ENCODE data around the gene PRR20E.
"Not testable (repeated sequence)": the region's sequence is repeated elsewhere in the genome, so short reads cannot be mapped to it uniquely, and the experiment has no call there.

The PRR20E gene

DNA sequence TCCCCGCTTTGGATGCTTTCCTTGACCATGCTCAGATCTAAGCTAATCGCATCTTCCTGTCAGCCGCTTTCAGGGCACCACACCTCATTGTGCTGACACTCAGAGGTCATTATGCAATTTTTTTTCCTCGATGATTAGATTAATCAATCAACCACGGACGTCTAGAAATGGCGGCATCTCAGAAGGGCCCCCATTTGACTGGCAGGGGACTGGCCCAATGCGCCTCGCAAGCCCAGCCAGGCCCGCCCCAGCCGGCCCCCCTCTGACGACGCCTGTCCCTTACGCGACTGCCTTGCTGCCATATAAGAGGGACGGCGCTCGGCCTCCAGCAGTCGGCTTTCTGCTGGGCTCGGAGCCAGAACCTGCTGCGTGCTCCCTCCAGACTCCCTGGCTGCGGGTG lies at the start of gene PRR20E:
TSS of gene PRR20E (plus strand) at position 301 of the 400 bp plus-strand sequence. CDS start 387 bp downstream, outside the sequence.
- not testable (repeated sequence) for DNase-seq

DNA sequence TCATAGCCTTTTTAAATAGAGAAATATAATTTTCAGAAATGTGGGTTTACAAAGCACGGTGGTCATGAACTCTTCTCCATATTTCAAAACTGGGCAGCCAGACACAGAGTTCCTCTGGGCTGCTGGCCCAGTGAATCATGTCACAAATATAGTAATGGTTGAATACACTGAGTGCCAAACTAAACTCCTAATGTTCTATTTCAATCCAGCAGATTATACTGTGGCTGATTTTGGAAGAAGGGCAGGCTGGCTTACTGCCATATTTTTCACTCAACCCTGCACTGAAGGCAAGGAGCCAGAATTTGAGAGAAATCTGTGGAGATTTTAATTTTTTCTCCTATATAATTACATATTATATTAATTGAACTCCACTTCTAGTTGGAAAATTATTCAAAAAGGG lies 43.3 kb upstream of the PRR20E start:
- no peak for DNase-seq

DNA sequence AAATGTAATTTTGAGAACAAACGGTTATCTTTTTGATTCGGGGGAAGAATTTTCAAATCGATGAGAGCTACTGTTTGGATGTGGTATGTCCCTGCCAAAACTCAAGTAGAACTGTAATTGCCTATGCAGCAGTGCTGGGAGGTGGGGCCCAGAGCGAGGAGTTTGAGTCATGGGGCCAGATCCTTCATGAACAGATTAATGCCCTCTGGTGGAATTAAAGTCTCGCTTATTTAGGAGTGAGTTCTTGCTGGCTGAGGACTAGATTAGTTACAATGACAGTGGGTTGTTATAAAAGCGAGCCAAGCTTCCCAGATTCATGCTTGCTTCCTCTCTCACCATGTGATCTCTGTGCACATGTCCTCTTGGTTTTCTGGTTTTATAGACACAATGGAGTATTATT lies 38.1 kb upstream of the PRR20E start:
- peak; percentile 13 for DNase-seq

DNA sequence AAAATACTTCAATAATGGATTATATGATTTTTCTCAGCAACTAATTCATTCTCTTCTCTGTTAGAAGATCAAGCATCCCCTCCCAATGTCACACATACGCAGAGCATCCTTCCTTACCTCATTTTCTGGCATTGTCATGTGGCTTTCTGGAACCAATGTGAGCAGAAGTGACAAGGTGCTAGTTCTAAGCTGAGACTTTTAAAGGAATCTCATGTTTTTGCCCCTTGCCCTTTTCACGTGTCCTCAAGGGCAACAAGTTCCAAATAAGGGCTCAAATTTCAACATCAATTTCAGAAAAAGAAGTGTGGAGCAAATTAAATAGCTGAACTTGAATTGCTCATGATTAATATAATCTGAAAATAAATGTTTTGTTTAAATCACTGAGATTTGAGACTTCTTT lies 30.9 kb upstream of the PRR20E start:
- DNase-seq = no peak

DNA sequence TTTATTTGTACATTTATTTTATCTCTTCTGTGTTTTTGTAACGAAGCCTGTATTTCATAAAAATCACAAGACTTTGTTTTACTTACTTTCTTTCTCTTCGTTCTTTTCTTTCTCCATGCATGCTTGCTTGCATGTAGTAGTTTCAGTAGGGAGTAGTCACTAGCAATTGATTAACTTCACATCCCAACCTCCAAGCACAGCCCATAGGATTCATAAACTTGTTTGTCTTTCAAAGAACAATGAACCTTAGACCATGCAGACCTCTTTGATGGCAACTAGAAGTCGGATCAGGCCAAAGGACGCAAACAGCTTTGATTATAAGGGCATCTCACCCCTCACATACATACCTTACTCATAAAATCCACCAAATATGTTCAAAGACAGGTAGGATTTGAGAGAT lies 29.4 kb upstream of the PRR20E start:
- no peak for DNase-seq

DNA sequence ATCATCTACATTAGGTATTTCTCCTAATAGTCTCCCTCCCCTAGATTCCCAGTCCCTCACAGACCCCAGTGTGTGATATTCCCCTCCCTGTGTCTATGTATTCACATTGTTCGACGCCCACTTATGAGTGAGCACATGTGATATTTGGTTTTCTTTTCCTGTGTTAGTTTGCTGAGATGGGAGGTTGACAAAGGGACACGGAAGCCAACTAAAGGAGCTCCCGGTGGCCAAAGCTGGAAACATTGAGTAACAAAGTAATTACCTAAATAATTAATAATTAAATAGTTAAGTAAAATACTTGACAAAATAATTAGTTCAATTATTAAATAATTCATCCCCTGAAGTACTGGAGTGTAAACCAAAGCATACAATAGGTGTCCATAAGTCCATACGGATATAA lies 28.0 kb upstream of the PRR20E start:
- DNase-seq = no peak

DNA sequence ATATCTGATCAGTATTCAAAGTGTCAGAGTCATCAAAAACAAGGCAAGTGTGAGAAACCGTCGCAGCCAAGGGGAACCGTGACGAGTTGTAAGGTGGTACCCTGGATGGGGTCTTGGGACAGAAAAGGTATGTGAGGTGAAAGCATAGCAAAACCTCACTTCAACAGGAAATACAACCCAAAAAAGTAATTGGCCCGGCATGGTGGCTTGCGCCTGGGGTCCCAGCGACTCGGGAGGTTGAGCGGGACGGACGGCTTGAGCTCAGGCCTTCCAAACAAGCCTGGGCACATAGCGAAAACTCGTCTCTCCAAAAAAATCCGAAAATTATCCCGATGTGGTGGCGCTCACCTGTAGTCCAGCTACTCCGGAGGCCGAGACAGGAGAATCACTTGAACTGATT lies 27.2 kb upstream of the PRR20E start:
- not testable (repeated sequence) for DNase-seq

DNA sequence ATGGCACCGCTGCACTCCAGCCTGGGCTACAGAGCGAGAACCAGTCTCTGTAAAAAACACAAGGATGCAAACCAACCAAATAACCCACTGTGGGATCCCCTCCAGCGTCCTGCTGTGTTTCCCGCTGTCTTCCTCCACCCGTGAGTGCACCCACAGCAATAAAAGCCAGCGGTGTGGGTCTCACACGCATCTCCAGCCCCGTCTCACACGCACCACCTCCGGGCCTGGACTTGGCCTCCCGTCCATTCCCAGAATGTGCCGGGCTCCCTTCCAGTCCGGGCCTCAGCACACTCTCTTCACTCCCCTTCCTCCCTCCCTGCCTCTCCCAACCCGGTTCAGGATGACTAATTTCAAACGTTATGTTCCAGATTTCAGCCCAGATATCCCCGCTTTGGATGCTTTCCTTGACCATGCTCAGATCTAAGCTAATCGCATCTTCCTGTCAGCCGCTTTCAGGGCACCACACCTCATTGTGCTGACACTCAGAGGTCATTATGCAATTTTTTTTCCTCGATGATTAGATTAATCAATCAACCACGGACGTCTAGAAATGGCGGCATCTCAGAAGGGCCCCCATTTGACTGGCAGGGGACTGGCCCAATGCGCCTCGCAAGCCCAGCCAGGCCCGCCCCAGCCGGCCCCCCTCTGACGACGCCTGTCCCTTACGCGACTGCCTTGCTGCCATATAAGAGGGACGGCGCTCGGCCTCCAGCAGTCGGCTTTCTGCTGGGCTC lies 26.6 kb upstream of the PRR20E start, which contains the start of gene PRR20A:
TSS of gene PRR20A (plus strand) at position 684 of the 734 bp plus-strand sequence. CDS start 387 bp downstream, outside the sequence.
- DNase-seq = not testable (repeated sequence)

DNA sequence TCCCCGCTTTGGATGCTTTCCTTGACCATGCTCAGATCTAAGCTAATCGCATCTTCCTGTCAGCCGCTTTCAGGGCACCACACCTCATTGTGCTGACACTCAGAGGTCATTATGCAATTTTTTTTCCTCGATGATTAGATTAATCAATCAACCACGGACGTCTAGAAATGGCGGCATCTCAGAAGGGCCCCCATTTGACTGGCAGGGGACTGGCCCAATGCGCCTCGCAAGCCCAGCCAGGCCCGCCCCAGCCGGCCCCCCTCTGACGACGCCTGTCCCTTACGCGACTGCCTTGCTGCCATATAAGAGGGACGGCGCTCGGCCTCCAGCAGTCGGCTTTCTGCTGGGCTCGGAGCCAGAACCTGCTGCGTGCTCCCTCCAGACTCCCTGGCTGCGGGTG lies 19.8 kb upstream of the PRR20E start, which contains the start of gene PRR20B:
TSS of gene PRR20B (plus strand) at position 301 of the 400 bp plus-strand sequence. CDS start 387 bp downstream, outside the sequence.
- not testable (repeated sequence) for DNase-seq

DNA sequence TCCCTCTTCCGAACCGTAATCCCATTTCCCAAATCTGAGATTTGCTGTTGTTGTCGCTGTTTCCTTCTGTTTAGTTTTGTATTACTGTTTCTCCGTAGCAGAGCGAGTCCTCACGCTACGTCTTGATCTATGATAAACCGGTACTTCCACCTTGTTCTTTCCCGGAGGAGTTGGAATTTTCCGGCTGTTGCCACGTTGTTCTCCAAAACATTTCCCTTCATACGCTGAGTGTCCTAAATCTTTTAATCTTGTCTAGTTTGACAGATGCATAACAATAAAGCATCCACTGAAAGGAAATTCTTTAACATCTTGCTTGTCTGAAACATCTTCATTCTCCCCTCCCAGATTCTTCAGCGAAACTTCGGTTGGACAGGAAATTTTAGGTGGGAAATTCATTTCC lies 18.9 kb upstream of the PRR20E start:
- not testable (repeated sequence) for DNase-seq

DNA sequence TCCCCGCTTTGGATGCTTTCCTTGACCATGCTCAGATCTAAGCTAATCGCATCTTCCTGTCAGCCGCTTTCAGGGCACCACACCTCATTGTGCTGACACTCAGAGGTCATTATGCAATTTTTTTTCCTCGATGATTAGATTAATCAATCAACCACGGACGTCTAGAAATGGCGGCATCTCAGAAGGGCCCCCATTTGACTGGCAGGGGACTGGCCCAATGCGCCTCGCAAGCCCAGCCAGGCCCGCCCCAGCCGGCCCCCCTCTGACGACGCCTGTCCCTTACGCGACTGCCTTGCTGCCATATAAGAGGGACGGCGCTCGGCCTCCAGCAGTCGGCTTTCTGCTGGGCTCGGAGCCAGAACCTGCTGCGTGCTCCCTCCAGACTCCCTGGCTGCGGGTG lies 13.2 kb upstream of the PRR20E start, which contains the start of gene PRR20C:
TSS of gene PRR20C (plus strand) at position 301 of the 400 bp plus-strand sequence. CDS start 387 bp downstream, outside the sequence.
- DNase-seq = not testable (repeated sequence)

DNA sequence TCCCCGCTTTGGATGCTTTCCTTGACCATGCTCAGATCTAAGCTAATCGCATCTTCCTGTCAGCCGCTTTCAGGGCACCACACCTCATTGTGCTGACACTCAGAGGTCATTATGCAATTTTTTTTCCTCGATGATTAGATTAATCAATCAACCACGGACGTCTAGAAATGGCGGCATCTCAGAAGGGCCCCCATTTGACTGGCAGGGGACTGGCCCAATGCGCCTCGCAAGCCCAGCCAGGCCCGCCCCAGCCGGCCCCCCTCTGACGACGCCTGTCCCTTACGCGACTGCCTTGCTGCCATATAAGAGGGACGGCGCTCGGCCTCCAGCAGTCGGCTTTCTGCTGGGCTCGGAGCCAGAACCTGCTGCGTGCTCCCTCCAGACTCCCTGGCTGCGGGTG lies 6.7 kb upstream of the PRR20E start, which contains the start of gene PRR20D:
TSS of gene PRR20D (plus strand) at position 301 of the 400 bp plus-strand sequence. CDS start 387 bp downstream, outside the sequence.
- DNase-seq = not testable (repeated sequence)

DNA sequence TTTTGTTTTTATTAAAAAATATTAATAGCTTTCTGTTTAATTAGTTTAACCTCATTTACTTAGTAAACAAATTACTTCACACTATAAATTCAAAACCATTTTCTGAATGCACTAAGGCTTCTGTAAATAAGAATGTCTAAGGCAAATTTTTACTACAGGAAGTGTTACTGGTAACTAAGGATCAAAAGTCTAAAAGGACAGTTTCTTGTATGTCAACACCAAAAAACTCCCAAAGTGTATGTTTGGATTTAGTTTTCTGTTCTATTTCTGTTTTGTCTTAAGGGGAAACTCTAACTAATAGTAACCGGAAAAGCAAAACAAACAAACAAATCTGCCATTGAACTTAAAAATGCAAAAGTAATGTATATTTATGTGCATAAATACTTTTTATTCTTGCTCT lies 24.7 kb downstream of the PRR20E start:
- DNase-seq = no peak

DNA sequence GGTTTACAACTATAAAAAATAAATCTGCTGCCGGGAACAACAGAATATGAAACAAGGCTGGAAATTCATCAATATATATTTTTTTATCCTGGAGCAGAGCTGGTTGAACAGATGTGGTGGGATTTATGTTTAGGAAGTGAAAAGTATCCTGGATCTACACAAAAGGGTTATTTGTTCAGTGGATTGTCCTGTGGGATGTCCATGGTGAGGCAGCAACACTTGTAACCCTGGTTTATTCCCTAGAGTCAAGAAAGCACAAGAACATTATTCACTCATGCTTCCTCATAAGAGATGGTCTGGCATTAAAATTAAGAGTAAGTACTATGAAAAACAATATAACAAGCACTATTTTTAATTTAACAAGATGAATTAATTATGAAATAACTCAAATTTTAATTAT lies 46.0 kb downstream of the PRR20E start:
- DNase-seq = no peak

All from NCI-H82 (cell line).